K562 (cell line): ENCODE results near the gene MRPS24. TPM values are rescaled to one million over a fixed set of nuclear protein-coding genes. Genes with fewer than 3 reads are reported as not detected.

ENCODE experiments used
- ARHGAP35 ChIP-seq: fragments of 450-650 bp; IDR thresholded peaks from 2 replicates; pipeline ENCODE4 v1.6.1; 2018; ENCODE audit not compliant: partially characterized antibody
- CC2D1A ChIP-seq: fragments of 450-650 bp; IDR thresholded peaks from 2 replicates; pipeline ENCODE4 v1.6.1; 2017; ENCODE audit warnings: mild to moderate bottlenecking
- FOXA3 ChIP-seq, 2 experiments: fragments of 450-650 bp in 1 of 2; sonication (generic) in 1 of 2; formaldehyde crosslinking; IDR thresholded peaks in 1 of 2; conservative IDR thresholded peaks in 1 of 2; 2 replicates each; pipeline versions ENCODE4 v1.4.0 to v1.8.0; 2020 to 2022; ENCODE audit warnings: mild to moderate bottlenecking in 2 of 2, missing genetic modification reagents in 1 of 2
- HNRNPK ChIP-seq: fragments of 200-400 bp; formaldehyde crosslinking; IDR thresholded peaks from one replicate; pipeline ENCODE4 v1.6.1; 2018; ENCODE audit warnings: mild to moderate bottlenecking, low read depth, low read length; ENCODE audit not compliant: poor library complexity, severe bottlenecking
- KLF1 ChIP-seq: fragments of 450-650 bp; IDR thresholded peaks from 2 replicates; pipeline ENCODE4 v1.6.1; 2016; ENCODE audit warnings: missing genetic modification characterization, missing compliant biosample characterization
- NCOA6 ChIP-seq: fragments of 450-650 bp; IDR thresholded peaks from 2 replicates; pipeline ENCODE4 v1.6.1; 2017; ENCODE audit warnings: mild to moderate bottlenecking
- PHB ChIP-seq: fragments of 250-450 bp; sonication (Bioruptor Pico); IDR thresholded peaks from 2 replicates; pipeline ENCODE4 v1.5.0; 2021
- RBM17 ChIP-seq: fragments of 200-400 bp; formaldehyde crosslinking; IDR thresholded peaks from 2 replicates; pipeline ENCODE4 v1.6.1; 2017; ENCODE audit warnings: low read depth, mild to moderate bottlenecking, low read length, borderline replicate concordance
- SAFB2 ChIP-seq: fragments of 200-400 bp; formaldehyde crosslinking; IDR thresholded peaks from 2 replicates; pipeline ENCODE4 v1.6.1; 2018; ENCODE audit warnings: borderline replicate concordance, low read length, low read depth, moderate library complexity; ENCODE audit not compliant: severe bottlenecking
- ZNF274 ChIP-seq: IDR thresholded peaks from 2 replicates; pipeline ENCODE4 v1.6.1; 2011; ENCODE audit warnings: low read depth, mild to moderate bottlenecking, low read length, moderate library complexity, borderline replicate concordance
- ZNF431 ChIP-seq: sonication (generic); formaldehyde crosslinking; IDR thresholded peaks from 2 replicates; pipeline ENCODE4 v1.8.0; 2022; ENCODE audit warnings: mild to moderate bottlenecking, missing genetic modification reagents
- polyA plus RNA-seq, 8 experiments: library from polyadenylated mRNA; depleted of rRNA in 4 of 8; stranded (reverse) in 5 of 8; unstranded in 3 of 8; fragments of >200 nt; fragmentation: Nextera tagmentation in 2 of 8; fragmentation: Illumina TruSeq in 1 of 8; extraction: Ambion mirVana in 2 of 8; extraction: Trizol in 1 of 8; gene quantifications; 2 replicates each; pipeline versions ENCODE4 v1.2.1 to v1.2.3, GENCODE V29; 2011 to 2014; ENCODE audit warnings: inconsistent platforms in 1 of 8, missing spikeins in 1 of 8
- total RNA-seq, 7 experiments: library from RNA; depleted of rRNA in 6 of 7; stranded (reverse); fragments of >200 nt in 6 of 7; fragmentation: Illumina TruSeq in 2 of 7; extraction: Trizol in 2 of 7; gene quantifications; 2 replicates each; pipeline versions ENCODE4 v1.2.1 to v1.2.3, GENCODE V29; 2011 to 2021; ENCODE audit warnings: low replicate concordance in 1 of 7
- TF ChIP-seq, protein P1 (sequence below): sonication (generic); formaldehyde crosslinking; IDR thresholded peaks from 2 replicates; pipeline ENCODE4 v1.8.0; 2022; ENCODE audit warnings: mild to moderate bottlenecking, low read depth, missing genetic modification reagents
- TF ChIP-seq, protein P2 (sequence below): IDR thresholded peaks from 2 replicates; pipeline ENCODE4 v1.6.1; 2011; ENCODE audit warnings: borderline replicate concordance, low read depth, mild to moderate bottlenecking, moderate library complexity, low read length; ENCODE audit not compliant: insufficient read depth, poor library complexity, severe bottlenecking
- TF ChIP-seq, protein P3 (sequence below): fragments of 450-650 bp; IDR thresholded peaks from 2 replicates; pipeline ENCODE4 v1.6.1; 2016; ENCODE audit warnings: mild to moderate bottlenecking, moderate library complexity

Gene MRPS24
- total and polyA plus RNA-seq, 9 of the 15 experiments (the other 6 are each of a cell fraction or from before 2014, with no cell fraction given) = 51.4 to 214 (median 169) TPM

DNA sequence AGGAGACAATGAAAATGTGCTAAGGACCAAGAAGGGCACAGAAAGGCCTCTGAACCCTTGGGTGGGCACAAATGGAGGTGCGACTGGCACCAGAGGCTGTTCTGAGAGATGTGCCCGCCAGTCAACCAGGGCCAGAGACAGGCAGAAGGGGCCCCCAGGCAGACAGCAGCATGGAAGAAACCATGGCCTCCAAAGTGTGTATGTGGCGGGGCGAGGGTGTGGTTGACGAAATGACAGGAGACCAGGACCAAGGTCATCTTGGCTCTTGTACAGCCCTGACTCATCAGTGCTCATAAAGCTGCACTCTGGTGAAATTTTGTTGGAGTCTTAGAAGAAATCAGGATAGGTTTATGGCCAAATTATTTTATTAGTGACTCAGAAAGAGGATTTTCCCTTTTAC, 4.0 kb upstream of the MRPS24 start (continued):
- TF ChIP-seq FOXA3 (CRISPR knock-in tag; conservative IDR thresholded peaks at IDR 0.05 in 1 of 2, IDR thresholded peaks at IDR 0.05 in 1 of 2) (no peak), PHB (CRISPR knock-in tag) (no peak), KLF1 (tag) (no peak), NCOA6 (no peak), RBM17 (no peak), SAFB2 (no peak), HNRNPK (no peak), ZNF274 (no peak), CC2D1A (no peak), ZNF431 (no peak), ARHGAP35 (no peak)
- TF ChIP-seq, protein P1, sequence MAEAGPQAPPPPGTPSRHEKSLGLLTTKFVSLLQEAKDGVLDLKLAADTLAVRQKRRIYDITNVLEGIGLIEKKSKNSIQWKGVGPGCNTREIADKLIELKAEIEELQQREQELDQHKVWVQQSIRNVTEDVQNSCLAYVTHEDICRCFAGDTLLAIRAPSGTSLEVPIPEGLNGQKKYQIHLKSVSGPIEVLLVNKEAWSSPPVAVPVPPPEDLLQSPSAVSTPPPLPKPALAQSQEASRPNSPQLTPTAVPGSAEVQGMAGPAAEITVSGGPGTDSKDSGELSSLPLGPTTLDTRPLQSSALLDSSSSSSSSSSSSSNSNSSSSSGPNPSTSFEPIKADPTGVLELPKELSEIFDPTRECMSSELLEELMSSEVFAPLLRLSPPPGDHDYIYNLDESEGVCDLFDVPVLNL (CRISPR knock-in tag) = no peak
- TF ChIP-seq, protein P2, sequence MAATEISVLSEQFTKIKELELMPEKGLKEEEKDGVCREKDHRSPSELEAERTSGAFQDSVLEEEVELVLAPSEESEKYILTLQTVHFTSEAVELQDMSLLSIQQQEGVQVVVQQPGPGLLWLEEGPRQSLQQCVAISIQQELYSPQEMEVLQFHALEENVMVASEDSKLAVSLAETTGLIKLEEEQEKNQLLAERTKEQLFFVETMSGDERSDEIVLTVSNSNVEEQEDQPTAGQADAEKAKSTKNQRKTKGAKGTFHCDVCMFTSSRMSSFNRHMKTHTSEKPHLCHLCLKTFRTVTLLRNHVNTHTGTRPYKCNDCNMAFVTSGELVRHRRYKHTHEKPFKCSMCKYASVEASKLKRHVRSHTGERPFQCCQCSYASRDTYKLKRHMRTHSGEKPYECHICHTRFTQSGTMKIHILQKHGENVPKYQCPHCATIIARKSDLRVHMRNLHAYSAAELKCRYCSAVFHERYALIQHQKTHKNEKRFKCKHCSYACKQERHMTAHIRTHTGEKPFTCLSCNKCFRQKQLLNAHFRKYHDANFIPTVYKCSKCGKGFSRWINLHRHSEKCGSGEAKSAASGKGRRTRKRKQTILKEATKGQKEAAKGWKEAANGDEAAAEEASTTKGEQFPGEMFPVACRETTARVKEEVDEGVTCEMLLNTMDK = no peak
- TF ChIP-seq, protein P3, sequence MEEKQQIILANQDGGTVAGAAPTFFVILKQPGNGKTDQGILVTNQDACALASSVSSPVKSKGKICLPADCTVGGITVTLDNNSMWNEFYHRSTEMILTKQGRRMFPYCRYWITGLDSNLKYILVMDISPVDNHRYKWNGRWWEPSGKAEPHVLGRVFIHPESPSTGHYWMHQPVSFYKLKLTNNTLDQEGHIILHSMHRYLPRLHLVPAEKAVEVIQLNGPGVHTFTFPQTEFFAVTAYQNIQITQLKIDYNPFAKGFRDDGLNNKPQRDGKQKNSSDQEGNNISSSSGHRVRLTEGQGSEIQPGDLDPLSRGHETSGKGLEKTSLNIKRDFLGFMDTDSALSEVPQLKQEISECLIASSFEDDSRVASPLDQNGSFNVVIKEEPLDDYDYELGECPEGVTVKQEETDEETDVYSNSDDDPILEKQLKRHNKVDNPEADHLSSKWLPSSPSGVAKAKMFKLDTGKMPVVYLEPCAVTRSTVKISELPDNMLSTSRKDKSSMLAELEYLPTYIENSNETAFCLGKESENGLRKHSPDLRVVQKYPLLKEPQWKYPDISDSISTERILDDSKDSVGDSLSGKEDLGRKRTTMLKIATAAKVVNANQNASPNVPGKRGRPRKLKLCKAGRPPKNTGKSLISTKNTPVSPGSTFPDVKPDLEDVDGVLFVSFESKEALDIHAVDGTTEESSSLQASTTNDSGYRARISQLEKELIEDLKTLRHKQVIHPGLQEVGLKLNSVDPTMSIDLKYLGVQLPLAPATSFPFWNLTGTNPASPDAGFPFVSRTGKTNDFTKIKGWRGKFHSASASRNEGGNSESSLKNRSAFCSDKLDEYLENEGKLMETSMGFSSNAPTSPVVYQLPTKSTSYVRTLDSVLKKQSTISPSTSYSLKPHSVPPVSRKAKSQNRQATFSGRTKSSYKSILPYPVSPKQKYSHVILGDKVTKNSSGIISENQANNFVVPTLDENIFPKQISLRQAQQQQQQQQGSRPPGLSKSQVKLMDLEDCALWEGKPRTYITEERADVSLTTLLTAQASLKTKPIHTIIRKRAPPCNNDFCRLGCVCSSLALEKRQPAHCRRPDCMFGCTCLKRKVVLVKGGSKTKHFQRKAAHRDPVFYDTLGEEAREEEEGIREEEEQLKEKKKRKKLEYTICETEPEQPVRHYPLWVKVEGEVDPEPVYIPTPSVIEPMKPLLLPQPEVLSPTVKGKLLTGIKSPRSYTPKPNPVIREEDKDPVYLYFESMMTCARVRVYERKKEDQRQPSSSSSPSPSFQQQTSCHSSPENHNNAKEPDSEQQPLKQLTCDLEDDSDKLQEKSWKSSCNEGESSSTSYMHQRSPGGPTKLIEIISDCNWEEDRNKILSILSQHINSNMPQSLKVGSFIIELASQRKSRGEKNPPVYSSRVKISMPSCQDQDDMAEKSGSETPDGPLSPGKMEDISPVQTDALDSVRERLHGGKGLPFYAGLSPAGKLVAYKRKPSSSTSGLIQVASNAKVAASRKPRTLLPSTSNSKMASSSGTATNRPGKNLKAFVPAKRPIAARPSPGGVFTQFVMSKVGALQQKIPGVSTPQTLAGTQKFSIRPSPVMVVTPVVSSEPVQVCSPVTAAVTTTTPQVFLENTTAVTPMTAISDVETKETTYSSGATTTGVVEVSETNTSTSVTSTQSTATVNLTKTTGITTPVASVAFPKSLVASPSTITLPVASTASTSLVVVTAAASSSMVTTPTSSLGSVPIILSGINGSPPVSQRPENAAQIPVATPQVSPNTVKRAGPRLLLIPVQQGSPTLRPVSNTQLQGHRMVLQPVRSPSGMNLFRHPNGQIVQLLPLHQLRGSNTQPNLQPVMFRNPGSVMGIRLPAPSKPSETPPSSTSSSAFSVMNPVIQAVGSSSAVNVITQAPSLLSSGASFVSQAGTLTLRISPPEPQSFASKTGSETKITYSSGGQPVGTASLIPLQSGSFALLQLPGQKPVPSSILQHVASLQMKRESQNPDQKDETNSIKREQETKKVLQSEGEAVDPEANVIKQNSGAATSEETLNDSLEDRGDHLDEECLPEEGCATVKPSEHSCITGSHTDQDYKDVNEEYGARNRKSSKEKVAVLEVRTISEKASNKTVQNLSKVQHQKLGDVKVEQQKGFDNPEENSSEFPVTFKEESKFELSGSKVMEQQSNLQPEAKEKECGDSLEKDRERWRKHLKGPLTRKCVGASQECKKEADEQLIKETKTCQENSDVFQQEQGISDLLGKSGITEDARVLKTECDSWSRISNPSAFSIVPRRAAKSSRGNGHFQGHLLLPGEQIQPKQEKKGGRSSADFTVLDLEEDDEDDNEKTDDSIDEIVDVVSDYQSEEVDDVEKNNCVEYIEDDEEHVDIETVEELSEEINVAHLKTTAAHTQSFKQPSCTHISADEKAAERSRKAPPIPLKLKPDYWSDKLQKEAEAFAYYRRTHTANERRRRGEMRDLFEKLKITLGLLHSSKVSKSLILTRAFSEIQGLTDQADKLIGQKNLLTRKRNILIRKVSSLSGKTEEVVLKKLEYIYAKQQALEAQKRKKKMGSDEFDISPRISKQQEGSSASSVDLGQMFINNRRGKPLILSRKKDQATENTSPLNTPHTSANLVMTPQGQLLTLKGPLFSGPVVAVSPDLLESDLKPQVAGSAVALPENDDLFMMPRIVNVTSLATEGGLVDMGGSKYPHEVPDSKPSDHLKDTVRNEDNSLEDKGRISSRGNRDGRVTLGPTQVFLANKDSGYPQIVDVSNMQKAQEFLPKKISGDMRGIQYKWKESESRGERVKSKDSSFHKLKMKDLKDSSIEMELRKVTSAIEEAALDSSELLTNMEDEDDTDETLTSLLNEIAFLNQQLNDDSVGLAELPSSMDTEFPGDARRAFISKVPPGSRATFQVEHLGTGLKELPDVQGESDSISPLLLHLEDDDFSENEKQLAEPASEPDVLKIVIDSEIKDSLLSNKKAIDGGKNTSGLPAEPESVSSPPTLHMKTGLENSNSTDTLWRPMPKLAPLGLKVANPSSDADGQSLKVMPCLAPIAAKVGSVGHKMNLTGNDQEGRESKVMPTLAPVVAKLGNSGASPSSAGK = peak; percentile 19; the same call in 1 of the 2 replicates
